Peyer's patch (tissue), 4 donors: ENCODE data around the gene FNDC3B. TPM values are rescaled to one million over a fixed set of nuclear protein-coding genes. Genes with fewer than 3 reads are reported as not detected.

Source experiments
- DNase-seq, 3 donors: peaks; one replicate each; pipeline ENCODE4 v3.0.0-alpha.2; 2017 to 2019
- H3K27ac ChIP-seq, 4 donors: fragments of 200-600 bp; sonication (generic); one replicate each; pipeline ENCODE4 v1.5.1; 2016 to 2019
- H3K27me3 ChIP-seq, 2 donors: fragments of 200-600 bp; sonication (generic); one replicate each; pipeline ENCODE4 v1.5.1; 2019
- H3K36me3 ChIP-seq, 3 donors: fragments of 200-600 bp; sonication (generic); one replicate each; pipeline ENCODE4 v1.5.1; 2016 to 2019
- H3K4me1 ChIP-seq, 4 donors: fragments of 200-600 bp; sonication (generic); one replicate each; pipeline ENCODE4 v1.5.1; 2016 to 2019
- H3K4me3 ChIP-seq, 4 donors: fragments of 200-600 bp; sonication (generic); 1 replicate in 3 of 4; 2 replicates in 1 of 4; pipeline ENCODE4 v1.5.1; 2016 to 2019; ENCODE audit warnings: mild to moderate bottlenecking in 1 of 4
- H3K9me3 ChIP-seq, 4 donors: fragments of 200-600 bp; sonication (generic); one replicate each; pipeline ENCODE4 v1.5.1; 2016 to 2019; ENCODE audit warnings: mild to moderate bottlenecking in 1 of 4
- CTCF ChIP-seq, 6 experiments: fragments of 450-650 bp in 4 of 6; fragments of 200-600 bp in 2 of 6; sonication (generic) in 1 of 6; IDR thresholded peaks; one replicate each; pipeline ENCODE4 v1.5.1; 2017 to 2019; ENCODE audit warnings: antibody characterized with exemption in 6 of 6, mild to moderate bottlenecking in 3 of 6, moderate library complexity in 1 of 6
- POLR2A ChIP-seq, 2 donors: fragments of 450-650 bp; IDR thresholded peaks; one replicate each; pipeline ENCODE4 v1.5.1; 2017; ENCODE audit warnings: antibody characterized with exemption in 2 of 2, mild to moderate bottlenecking in 2 of 2, moderate library complexity in 2 of 2
- total RNA-seq, 4 donors: library from RNA; depleted of rRNA; stranded (reverse); fragments of >200 nt; gene quantifications; one replicate each; pipeline ENCODE4 v1.1.0, GENCODE V29; 2016

Gene FNDC3B
- total RNA-seq, 4 donors from 2014 or later, result 28.7 to 74.3 (median 54.6) TPM

DNA sequence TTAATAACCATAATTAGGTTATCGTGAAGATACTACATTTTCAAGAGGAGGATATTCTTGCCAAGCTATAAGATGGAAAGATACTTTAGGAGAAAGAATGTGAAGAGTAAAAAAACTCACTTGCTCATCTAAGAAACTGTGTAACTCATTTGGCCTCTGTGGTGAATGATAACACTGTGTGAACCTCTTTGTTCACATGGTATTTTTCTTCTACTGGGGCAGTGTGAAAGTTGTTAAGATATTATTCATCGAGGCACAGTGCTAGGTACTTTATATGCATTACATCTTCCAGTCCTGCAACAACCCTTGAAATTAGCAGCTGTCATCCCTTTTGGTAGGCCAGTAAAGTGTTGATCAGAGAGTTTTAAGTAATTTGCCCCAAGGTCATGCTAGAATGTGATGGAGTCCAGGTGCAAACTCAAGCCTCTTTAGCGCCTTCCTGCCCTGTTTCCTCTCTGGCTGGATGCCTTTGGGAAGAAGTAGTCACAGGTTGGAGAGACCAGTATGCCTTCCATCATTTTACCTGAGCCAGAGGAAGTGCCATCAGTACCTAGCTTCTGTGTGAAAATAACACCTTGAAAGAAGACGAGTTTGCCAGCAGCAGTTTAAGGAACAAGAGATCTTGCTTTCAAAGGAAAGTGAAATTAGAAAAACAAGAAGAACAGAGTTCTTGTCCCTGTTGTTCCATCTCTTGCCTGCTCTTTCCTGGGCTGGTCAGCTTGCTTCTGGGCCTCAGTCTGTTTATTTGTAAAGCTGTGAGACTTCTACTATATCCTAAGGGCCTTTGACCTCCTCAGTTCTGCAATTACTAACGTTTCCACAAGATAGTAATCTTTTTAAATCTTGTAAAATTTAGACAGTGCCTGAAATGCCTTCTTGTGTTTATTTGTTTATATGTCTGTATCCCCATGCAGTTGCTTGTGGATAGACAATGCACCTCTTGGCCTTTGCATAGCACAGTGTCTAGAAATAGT lies 179.3 kb downstream of the FNDC3B start:
- no peak overlapping the region for H3K27ac ChIP-seq

GRCh38 chr3:172219750-172220149 lies 180.4 kb downstream of the FNDC3B start:
- Histone ChIP-seq H3K9me3 (no peaks in the 10 kb centered on the region), H3K4me3 (no peak overlapping the region), H3K36me3 (no peaks in the 10 kb centered on the region), H3K27ac (no peak overlapping the region), H3K27me3 (no peaks in the 10 kb centered on the region), H3K4me1 (peaks cover 0 to 7% (median 2%) of the 10 kb centered on the region in 4 donors)
- DNase-seq, result no peak
- TF ChIP-seq CTCF (IDR thresholded peaks at IDR 0.05) (no peak), POLR2A (IDR thresholded peaks at IDR 0.05) (no peak)

More for the DNA sequence above, 179.3 kb downstream of the FNDC3B start:
- peaks cover 0 to 13% (median 2%) of the 10 kb centered on the region in 4 donors for H3K4me1 ChIP-seq
- no peaks in the 10 kb centered on the region for H3K36me3 ChIP-seq
- TF ChIP-seq CTCF (IDR thresholded peaks at IDR 0.05), result no peak
- no peak for TF ChIP-seq POLR2A (IDR thresholded peaks at IDR 0.05)
- H3K4me3 ChIP-seq, result no peak overlapping the region
- no peaks in the 10 kb centered on the region for H3K27me3 ChIP-seq
- DNase-seq, result no peak
- H3K9me3 ChIP-seq, result no peaks in the 10 kb centered on the region

DNA sequence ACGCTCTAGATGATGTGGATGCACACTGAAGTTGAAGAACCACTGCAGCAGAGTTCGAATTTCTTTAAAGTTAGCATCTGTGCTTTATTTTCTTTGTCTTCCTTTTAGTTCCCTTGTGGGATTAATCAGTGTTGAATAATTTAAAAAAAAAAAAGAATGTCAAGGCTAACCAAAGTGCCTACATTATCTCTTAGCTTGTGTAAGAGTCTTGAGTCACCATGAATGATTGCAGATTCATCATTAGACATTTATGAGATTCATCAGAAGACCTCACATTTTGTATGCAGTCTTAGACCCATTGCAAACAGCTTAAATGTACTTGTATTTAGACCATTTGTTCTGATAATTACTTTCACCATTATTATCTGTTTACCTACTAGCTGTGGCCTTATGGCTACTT lies 182.2 kb downstream of the FNDC3B start:
- H3K9me3 ChIP-seq, result no peaks in the 10 kb centered on the region
- DNase-seq, result no peak
- H3K4me1 ChIP-seq, result peaks cover 0 to 7% (median 2%) of the 10 kb centered on the region in 4 donors
- H3K27ac ChIP-seq, result no peak overlapping the region
- TF ChIP-seq POLR2A (IDR thresholded peaks at IDR 0.05) (no peak), CTCF (IDR thresholded peaks at IDR 0.05) (no peak)
- no peak overlapping the region for H3K4me3 ChIP-seq
- no peaks in the 10 kb centered on the region for H3K36me3 ChIP-seq
- no peaks in the 10 kb centered on the region for H3K27me3 ChIP-seq

- TF ChIP-seq POLR2A (IDR thresholded peaks at IDR 0.05), result no peak
- no peak for TF ChIP-seq CTCF (IDR thresholded peaks at IDR 0.05)
- Histone ChIP-seq H3K4me1 (peaks cover 0 to 7% (median 2%) of the 10 kb centered on the region in 4 donors), H3K27ac (no peak overlapping the region), H3K36me3 (peaks cover 0 to under 1% (median 0%) of the 10 kb centered on the region in 3 donors), H3K27me3 (no peaks in the 10 kb centered on the region), H3K4me3 (no peak overlapping the region), H3K9me3 (no peaks in the 10 kb centered on the region)
- no peak for DNase-seq
Measured at GRCh38 chr3:172222478-172223071, 183.2 kb downstream of the FNDC3B start.

GRCh38 chr3:172223870-172224269 lies 184.5 kb downstream of the FNDC3B start:
- TF ChIP-seq POLR2A (IDR thresholded peaks at IDR 0.05) (no peak), CTCF (IDR thresholded peaks at IDR 0.05) (no peak)
- Histone ChIP-seq H3K4me3 (no peak overlapping the region), H3K9me3 (no peaks in the 10 kb centered on the region), H3K27me3 (no peaks in the 10 kb centered on the region), H3K27ac (no peak overlapping the region), H3K36me3 (peaks cover 0 to 7% (median 0%) of the 10 kb centered on the region in 3 donors), H3K4me1 (peaks cover 0 to 2% (median 0%) of the 10 kb centered on the region in 4 donors)
- no peak for DNase-seq
